Trophoblast cell (in vitro differentiated cells and primary cell): ENCODE results near the gene TBC1D22A.

Experiments
- DNase-seq, 2 donors: peaks; one replicate each; pipeline ENCODE4 v3.0.0-alpha.2; 2016
- H2AFZ ChIP-seq: 2 replicates; pipeline ENCODE4 v1.6.1; 2013; ENCODE audit warnings: low read length, moderate library complexity, mild to moderate bottlenecking; ENCODE audit not compliant: insufficient read depth, poor library complexity
- H2AK5ac ChIP-seq: 2 replicates; pipeline ENCODE4 v1.6.1; 2013; ENCODE audit warnings: mild to moderate bottlenecking, low read length
- H2BK120ac ChIP-seq: 2 replicates; pipeline ENCODE4 v1.6.1; 2013; ENCODE audit warnings: low read length, mild to moderate bottlenecking, moderate library complexity; ENCODE audit not compliant: insufficient read depth, poor library complexity
- H2BK12ac ChIP-seq: 2 replicates; pipeline ENCODE4 v1.6.1; 2013; ENCODE audit warnings: mild to moderate bottlenecking, low read length, moderate library complexity
- H2BK5ac ChIP-seq: 2 replicates; pipeline ENCODE4 v1.6.1; 2013; ENCODE audit warnings: low read length, low read depth, moderate library complexity, mild to moderate bottlenecking; ENCODE audit not compliant: poor library complexity
- H3K14ac ChIP-seq: 2 replicates; pipeline ENCODE4 v1.6.1; 2013; ENCODE audit warnings: mild to moderate bottlenecking, low read length
- H3K18ac ChIP-seq: 2 replicates; pipeline ENCODE4 v1.6.1; 2013; ENCODE audit warnings: mild to moderate bottlenecking, low read length
- H3K23ac ChIP-seq: 2 replicates; pipeline ENCODE4 v1.6.1; 2013; ENCODE audit warnings: low read length
- H3K27ac ChIP-seq: 2 replicates; pipeline ENCODE4 v1.5.1; 2013; ENCODE audit warnings: low read depth, mild to moderate bottlenecking, inconsistent platforms, low read length, moderate library complexity
- H3K27me3 ChIP-seq: 2 replicates; pipeline ENCODE4 v1.6.1; 2013; ENCODE audit warnings: inconsistent platforms, mild to moderate bottlenecking, low read length, moderate library complexity; ENCODE audit not compliant: insufficient read depth
- H3K36me3 ChIP-seq, 2 experiments: 1 replicate in 1 of 2; 2 replicates in 1 of 2; pipeline ENCODE4 v1.6.1; 2013; ENCODE audit warnings: low read length in 2 of 2, mild to moderate bottlenecking in 2 of 2, moderate library complexity in 1 of 2; ENCODE audit not compliant: insufficient read depth in 2 of 2, control insufficient read depth in 1 of 2
- H3K4ac ChIP-seq: 2 replicates; pipeline ENCODE4 v1.6.1; 2013; ENCODE audit warnings: low read depth, mild to moderate bottlenecking, low read length, moderate library complexity
- H3K4me1 ChIP-seq, 2 experiments: 1 replicate in 1 of 2; 2 replicates in 1 of 2; pipeline ENCODE4 v1.6.1; 2013; ENCODE audit warnings: low read length in 2 of 2, mild to moderate bottlenecking in 2 of 2, moderate library complexity in 1 of 2; ENCODE audit not compliant: insufficient read depth in 2 of 2, control insufficient read depth in 1 of 2
- H3K4me2 ChIP-seq: 2 replicates; pipeline ENCODE4 v1.6.1; 2013; ENCODE audit warnings: inconsistent platforms, mild to moderate bottlenecking, low read length, moderate library complexity
- H3K4me3 ChIP-seq: 2 replicates; pipeline ENCODE4 v1.5.1; 2013; ENCODE audit warnings: mild to moderate bottlenecking, low read depth, low read length, inconsistent platforms
- H3K79me1 ChIP-seq: one replicate; pipeline ENCODE4 v1.6.1; 2013; ENCODE audit warnings: low read length
- H3K79me2 ChIP-seq: 2 replicates; pipeline ENCODE4 v1.6.1; 2013; ENCODE audit warnings: low read length, mild to moderate bottlenecking; ENCODE audit not compliant: control insufficient read depth, insufficient read depth, poor library complexity
- H3K9ac ChIP-seq: 2 replicates; pipeline ENCODE4 v1.6.1; 2013; ENCODE audit warnings: mild to moderate bottlenecking, low read length
- H3K9me3 ChIP-seq: 2 replicates; pipeline ENCODE4 v1.6.1; 2013; ENCODE audit warnings: low read depth, mild to moderate bottlenecking, control low read depth, inconsistent platforms, low read length; ENCODE audit not compliant: insufficient read depth
- H4K12ac ChIP-seq: 2 replicates; pipeline ENCODE4 v1.6.1; 2013; ENCODE audit warnings: low read depth, mild to moderate bottlenecking, low read length, moderate library complexity
- H4K8ac ChIP-seq: 2 replicates; pipeline ENCODE4 v1.6.1; 2013; ENCODE audit warnings: low read depth, mild to moderate bottlenecking, low read length, moderate library complexity
- H4K91ac ChIP-seq: one replicate; pipeline ENCODE4 v1.6.1; 2013; ENCODE audit warnings: low read depth, mild to moderate bottlenecking, low read length, moderate library complexity
- WGBS: extraction: QIAGEN DNeasy Blood & Tissue Kit; methylation state at CpG from one replicate; pipeline ENCODE4 v1.1.7; 2013; ENCODE audit warnings: missing lambda C conversion rate; ENCODE audit not compliant: insufficient read length, insufficient coverage; ENCODE audit errors: extremely low coverage; 5-methylcytosine and 5-hydroxymethylcytosine counted together

Gene TBC1D22A

GRCh38 chr22:46846150-46846831 lies 83.8 kb downstream of the TBC1D22A start:
- H3K27me3 ChIP-seq, result no peaks in the 10 kb centered on the region
- no peak for DNase-seq
- no peaks in the 10 kb centered on the region for H3K79me1 ChIP-seq
- no peak overlapping the region for H2AFZ ChIP-seq
- H2BK120ac ChIP-seq, result no peak overlapping the region
- H3K27ac ChIP-seq, result no peak overlapping the region
- H3K14ac ChIP-seq, result no peak overlapping the region
- H3K9me3 ChIP-seq, result peaks cover 2% of the 10 kb centered on the region
- H3K36me3 ChIP-seq, result no peaks in the 10 kb centered on the region
- peaks cover 5 to 12% of the 10 kb centered on the region in 2 experiments for H3K4me1 ChIP-seq
- no peak overlapping the region for H2BK5ac ChIP-seq
- WGBS, result no CpG with 5 or more reads among the region's 17 CpGs
- H3K18ac ChIP-seq, result no peak overlapping the region
- no peak overlapping the region for H4K8ac ChIP-seq
- H3K4me2 ChIP-seq, result no peak overlapping the region
- no peak overlapping the region for H3K4me3 ChIP-seq
- H4K12ac ChIP-seq, result no peak overlapping the region
- H2BK12ac ChIP-seq, result no peak overlapping the region
- H2AK5ac ChIP-seq, result no peak overlapping the region
- no peaks in the 10 kb centered on the region for H3K79me2 ChIP-seq
- H3K4ac ChIP-seq, result no peak overlapping the region
- H4K91ac ChIP-seq, result no peak overlapping the region
- H3K9ac ChIP-seq, result no peak overlapping the region
- peak overlapping the region; percentile 70 for H3K23ac ChIP-seq

- no CpG with 5 or more reads among the region's 12 CpGs for WGBS
- no peak overlapping the region for H3K18ac ChIP-seq
- no peak overlapping the region for H3K27ac ChIP-seq
- H4K12ac ChIP-seq, result no peak overlapping the region
- peaks cover 5 to 12% of the 10 kb centered on the region in 2 experiments for H3K4me1 ChIP-seq
- no peak overlapping the region for H4K91ac ChIP-seq
- no peak overlapping the region for H3K9ac ChIP-seq
- no peaks in the 10 kb centered on the region for H3K79me2 ChIP-seq
- no peak overlapping the region for H2BK12ac ChIP-seq
- no peaks in the 10 kb centered on the region for H3K27me3 ChIP-seq
- DNase-seq, result no peak
- no peak overlapping the region for H4K8ac ChIP-seq
- no peak overlapping the region for H3K23ac ChIP-seq
- peaks cover 2% of the 10 kb centered on the region for H3K9me3 ChIP-seq
- H3K4me3 ChIP-seq, result no peak overlapping the region
- H2BK120ac ChIP-seq, result no peak overlapping the region
- H2BK5ac ChIP-seq, result no peak overlapping the region
- no peak overlapping the region for H2AK5ac ChIP-seq
- H3K4me2 ChIP-seq, result no peak overlapping the region
- no peak overlapping the region for H3K4ac ChIP-seq
- no peak overlapping the region for H3K14ac ChIP-seq
- H3K79me1 ChIP-seq, result no peaks in the 10 kb centered on the region
- H3K36me3 ChIP-seq, result no peaks in the 10 kb centered on the region
- H2AFZ ChIP-seq, result no peak overlapping the region
Measured at GRCh38 chr22:46846832-46847355, 84.4 kb downstream of the TBC1D22A start.

- no peak overlapping the region for H4K12ac ChIP-seq
- no peak overlapping the region for H3K9ac ChIP-seq
- peaks cover 5 to 10% of the 10 kb centered on the region in 2 experiments for H3K4me1 ChIP-seq
- no peak overlapping the region for H3K14ac ChIP-seq
- no peaks in the 10 kb centered on the region for H3K79me1 ChIP-seq
- H4K8ac ChIP-seq, result no peak overlapping the region
- H3K27me3 ChIP-seq, result no peaks in the 10 kb centered on the region
- no peak overlapping the region for H4K91ac ChIP-seq
- no peak overlapping the region for H2BK5ac ChIP-seq
- no CpG with 5 or more reads among the region's 11 CpGs for WGBS
- H3K36me3 ChIP-seq, result no peaks in the 10 kb centered on the region
- no peak overlapping the region for H2AK5ac ChIP-seq
- no peak overlapping the region for H2AFZ ChIP-seq
- peak; percentile 54 to 81 for DNase-seq
- H3K18ac ChIP-seq, result no peak overlapping the region
- peaks cover 2% of the 10 kb centered on the region for H3K9me3 ChIP-seq
- no peaks in the 10 kb centered on the region for H3K79me2 ChIP-seq
- no peak overlapping the region for H3K4ac ChIP-seq
- no peak overlapping the region for H2BK120ac ChIP-seq
- no peak overlapping the region for H3K4me3 ChIP-seq
- H3K4me2 ChIP-seq, result no peak overlapping the region
- H2BK12ac ChIP-seq, result no peak overlapping the region
- H3K23ac ChIP-seq, result no peak overlapping the region
- no peak overlapping the region for H3K27ac ChIP-seq
Measured at GRCh38 chr22:46848197-46848596, 85.7 kb downstream of the TBC1D22A start.

- H3K27me3 ChIP-seq, result no peaks in the 10 kb centered on the region
- DNase-seq, result no peak
- no peak overlapping the region for H3K4me2 ChIP-seq
- no peak overlapping the region for H3K9ac ChIP-seq
- no peak overlapping the region for H3K4me3 ChIP-seq
- no peak overlapping the region for H3K18ac ChIP-seq
- no peak overlapping the region for H3K27ac ChIP-seq
- no CpG with 5 or more reads among the region's 6 CpGs for WGBS
- no peak overlapping the region for H3K4ac ChIP-seq
- no peak overlapping the region for H3K23ac ChIP-seq
- no peak overlapping the region for H2BK12ac ChIP-seq
- H4K8ac ChIP-seq, result no peak overlapping the region
- no peak overlapping the region for H2BK5ac ChIP-seq
- H4K12ac ChIP-seq, result no peak overlapping the region
- H3K9me3 ChIP-seq, result peaks cover 2% of the 10 kb centered on the region
- H3K36me3 ChIP-seq, result no peaks in the 10 kb centered on the region
- no peak overlapping the region for H2AFZ ChIP-seq
- no peak overlapping the region for H3K14ac ChIP-seq
- H2AK5ac ChIP-seq, result no peak overlapping the region
- no peak overlapping the region for H2BK120ac ChIP-seq
- no peaks in the 10 kb centered on the region for H3K79me2 ChIP-seq
- H4K91ac ChIP-seq, result no peak overlapping the region
- H3K4me1 ChIP-seq, result peaks cover 5 to 10% of the 10 kb centered on the region in 2 experiments
- H3K79me1 ChIP-seq, result no peaks in the 10 kb centered on the region
Measured at GRCh38 chr22:46849101-46849500, 86.7 kb downstream of the TBC1D22A start.
